GM18502 (cell line): Measurements from ENCODE around the gene SMYD5.

Experiments
- ATAC-seq: cut with Tn5 transposase; IDR thresholded peaks from one replicate; pipeline ENCODE4 v1.9.1; 2021; ENCODE audit warnings: mild to moderate bottlenecking; ENCODE audit not compliant: unreplicated experiment, poor library complexity

The SMYD5 gene

GRCh38 chr2:73235315-73236028 is 21.4 kb downstream of the SMYD5 start:
- ATAC-seq = no peak

DNA sequence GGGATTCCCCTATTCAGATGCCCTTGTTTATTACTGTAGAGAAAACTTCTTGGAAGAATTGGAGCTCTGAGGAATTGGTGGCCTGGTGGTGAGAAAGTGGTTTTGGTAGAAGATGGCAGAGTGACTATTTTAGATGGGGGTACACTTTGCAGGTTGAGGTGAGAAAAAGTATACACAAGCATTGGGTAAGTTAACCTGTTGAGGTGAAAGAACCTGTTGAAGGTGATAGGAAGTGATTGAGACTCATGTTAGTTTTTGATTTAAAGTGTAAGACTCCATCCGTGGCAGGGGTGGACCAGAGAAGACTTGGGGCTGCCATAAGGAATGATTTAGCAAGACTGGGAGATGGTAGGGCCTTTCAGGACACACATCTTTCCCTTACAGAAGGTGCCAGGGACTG is 23.1 kb downstream of the SMYD5 start:
- no peak for ATAC-seq

DNA sequence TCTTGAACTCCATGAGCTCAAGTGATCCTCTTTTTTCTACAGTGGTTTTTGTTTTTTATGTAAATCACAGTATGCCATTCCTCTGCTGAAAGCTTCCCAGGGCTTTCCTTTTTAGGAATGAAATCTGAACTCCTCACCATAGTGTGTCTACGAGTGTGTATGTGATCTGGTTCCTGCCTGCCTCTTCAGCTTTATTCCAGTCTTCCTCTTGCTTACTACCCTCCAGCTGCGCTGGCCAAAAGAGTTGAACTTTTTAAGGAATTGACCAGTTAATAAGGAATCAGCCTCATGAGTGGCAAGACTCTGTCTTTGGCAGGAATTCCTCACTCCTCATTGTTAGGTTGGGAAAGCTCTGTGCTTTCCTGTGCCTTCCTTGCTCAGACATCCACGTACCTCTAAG is 24.1 kb downstream of the SMYD5 start:
- no peak for ATAC-seq

- ATAC-seq = no peak
These were observed 24.9 kb downstream of the SMYD5 start for GRCh38 chr2:73238976-73239375.

DNA sequence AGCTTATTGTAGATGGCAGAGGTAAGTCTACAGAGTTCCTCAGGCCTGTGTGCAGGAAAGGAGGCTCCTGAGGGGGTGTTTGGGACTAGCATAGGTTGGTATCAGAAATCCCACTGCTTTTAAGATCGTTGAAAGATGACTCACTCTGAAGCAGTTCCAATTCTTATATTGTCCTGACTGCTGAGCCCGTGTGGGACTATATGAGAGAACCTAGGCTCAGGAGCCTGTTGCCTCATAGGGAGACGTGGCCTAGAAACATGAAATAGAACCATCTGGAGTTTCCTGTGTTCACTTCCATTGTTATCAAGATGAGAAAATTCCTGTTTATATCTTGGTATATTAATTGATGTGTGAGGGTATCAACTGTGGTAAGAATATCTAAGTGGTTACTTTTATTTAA is 25.7 kb downstream of the SMYD5 start:
- no peak for ATAC-seq

GRCh38 chr2:73243884-73244570 is 30.0 kb downstream of the SMYD5 start:
- no peak for ATAC-seq

DNA sequence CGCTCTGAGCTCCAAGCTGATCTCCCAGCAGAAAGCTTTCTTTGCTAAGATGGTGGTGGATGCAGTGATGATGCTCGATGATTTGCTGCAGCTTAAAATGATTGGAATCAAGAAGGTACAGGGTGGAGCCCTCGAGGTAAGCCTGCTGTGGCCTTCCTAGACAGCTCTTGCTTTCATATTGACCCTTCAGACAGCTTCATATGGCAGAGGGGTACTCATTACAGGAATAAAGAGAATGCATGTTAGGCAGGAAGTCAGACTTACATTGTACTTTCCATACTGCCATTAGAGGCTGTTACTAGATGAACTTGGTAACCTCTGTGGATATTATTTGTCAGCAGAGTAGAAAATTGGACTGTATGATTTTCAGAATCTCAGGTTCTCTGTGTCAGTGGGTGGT is 30.5 kb downstream of the SMYD5 start:
- ATAC-seq = no peak

DNA sequence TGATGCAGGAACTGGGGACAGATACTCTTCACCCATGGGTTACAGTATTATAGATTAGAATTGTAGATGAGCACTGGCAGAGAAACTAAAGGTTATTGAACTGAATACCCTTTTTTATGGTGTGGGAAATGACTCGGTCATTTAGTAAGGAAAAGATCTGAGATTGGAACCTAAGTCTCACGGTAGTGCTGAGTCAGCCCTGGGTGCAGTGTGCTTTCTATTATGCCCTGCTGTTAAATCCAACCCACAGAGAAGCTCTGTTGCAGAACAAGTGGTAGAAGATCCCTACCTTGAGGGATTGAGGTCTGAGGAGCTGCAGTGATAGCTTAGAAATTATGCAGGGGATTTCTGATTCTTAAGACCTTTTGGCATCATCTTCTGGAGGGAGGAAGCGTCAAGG is 32.8 kb downstream of the SMYD5 start:
- ATAC-seq = no peak

DNA sequence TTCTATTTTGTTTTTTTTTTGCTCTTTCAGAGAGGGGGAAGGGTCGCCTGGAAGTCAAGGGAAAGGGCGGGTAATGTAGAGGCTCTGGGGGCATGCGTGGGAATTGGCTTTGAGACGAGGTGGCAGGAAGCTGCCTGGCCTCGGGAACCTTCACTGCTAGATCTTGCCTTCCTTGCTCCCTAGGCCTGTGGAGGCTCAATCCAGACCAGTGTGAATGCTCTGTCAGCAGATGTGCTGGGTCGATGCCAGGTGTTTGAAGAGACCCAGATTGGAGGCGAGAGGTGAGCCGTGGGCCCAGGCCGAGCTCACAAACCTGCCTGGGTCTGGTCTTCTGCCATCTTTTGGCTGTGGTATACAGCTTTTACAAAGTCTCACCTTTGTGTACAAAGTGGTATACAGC is 35.6 kb downstream of the SMYD5 start:
- ATAC-seq = no peak

- ATAC-seq = no peak
These were observed 37.1 kb downstream of the SMYD5 start for GRCh38 chr2:73250872-73251846.

DNA sequence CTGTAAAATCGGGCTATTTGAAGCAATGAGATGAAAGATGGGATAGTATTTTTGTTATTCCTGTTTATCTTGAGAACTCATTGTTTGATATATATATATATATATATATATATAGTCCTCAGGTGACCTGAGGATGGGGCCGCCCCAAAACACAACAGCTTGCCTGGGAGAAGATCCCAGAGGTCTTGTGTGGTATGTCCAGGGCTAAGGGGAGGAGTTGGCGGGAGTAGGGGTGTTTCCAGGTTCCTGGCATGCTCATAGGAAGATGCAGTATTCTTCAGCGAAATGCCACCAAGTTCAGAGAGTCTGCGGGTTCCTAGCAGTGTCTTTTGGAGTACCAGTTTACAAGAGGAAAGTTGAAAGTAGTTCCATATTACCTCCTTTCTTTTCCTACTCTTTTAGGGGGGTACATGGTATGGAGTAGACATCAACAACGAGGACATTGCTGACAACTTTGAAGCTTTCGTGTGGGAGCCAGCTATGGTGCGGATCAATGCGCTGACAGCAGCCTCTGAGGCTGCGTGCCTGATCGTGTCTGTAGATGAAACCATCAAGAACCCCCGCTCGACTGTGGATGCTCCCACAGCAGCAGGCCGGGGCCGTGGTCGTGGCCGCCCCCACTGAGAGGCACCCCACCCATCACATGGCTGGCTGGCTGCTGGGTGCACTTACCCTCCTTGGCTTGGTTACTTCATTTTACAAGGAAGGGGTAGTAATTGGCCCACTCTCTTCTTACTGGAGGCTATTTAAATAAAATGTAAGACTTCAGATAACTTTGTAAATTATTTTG is 38.4 kb downstream of the SMYD5 start:
- no peak for ATAC-seq

DNA sequence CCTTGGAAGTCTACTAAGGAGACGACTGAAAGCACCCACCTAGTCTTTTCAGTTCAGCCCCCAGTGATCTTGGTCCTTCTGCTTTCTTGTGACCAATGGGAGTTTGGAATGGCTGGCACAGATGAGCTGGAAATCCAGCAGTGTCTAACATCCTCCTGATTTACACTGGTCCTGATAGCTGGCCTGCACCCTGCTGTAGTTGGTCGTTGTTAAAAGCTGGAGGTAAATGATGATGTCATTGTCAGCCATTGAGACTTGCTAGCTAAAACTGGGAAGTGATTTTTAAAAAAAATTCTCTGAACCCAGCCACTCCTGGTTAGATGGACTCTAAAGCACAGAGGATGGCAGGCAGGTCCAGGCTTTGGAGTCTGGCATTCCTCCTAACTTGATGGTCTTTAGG is 39.4 kb downstream of the SMYD5 start:
- no peak for ATAC-seq

DNA sequence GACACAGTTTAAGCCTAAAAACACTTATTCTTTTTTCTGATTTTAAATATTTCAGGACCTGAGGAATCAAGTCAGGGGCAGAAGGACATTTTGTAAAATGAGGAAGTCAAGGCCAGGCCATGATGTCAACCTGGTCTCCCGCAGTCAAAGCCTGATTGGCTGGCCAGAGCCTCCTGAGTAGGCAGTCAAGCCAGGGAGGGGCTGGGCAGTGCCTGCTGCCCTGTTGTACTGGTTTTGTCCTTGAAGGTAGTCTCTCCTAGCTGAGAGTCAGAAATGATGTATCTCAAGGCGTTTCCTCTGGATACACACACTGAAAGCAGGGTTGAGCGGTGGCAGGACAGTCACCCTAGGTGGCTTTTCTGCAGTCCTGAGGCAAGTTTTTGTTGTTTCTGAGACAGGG is 39.9 kb downstream of the SMYD5 start:
- ATAC-seq = no peak

GRCh38 chr2:73254343-73255006 is 40.4 kb downstream of the SMYD5 start:
- ATAC-seq = no peak

GRCh38 chr2:73255007-73255644 is 41.1 kb downstream of the SMYD5 start:
- no peak for ATAC-seq

DNA sequence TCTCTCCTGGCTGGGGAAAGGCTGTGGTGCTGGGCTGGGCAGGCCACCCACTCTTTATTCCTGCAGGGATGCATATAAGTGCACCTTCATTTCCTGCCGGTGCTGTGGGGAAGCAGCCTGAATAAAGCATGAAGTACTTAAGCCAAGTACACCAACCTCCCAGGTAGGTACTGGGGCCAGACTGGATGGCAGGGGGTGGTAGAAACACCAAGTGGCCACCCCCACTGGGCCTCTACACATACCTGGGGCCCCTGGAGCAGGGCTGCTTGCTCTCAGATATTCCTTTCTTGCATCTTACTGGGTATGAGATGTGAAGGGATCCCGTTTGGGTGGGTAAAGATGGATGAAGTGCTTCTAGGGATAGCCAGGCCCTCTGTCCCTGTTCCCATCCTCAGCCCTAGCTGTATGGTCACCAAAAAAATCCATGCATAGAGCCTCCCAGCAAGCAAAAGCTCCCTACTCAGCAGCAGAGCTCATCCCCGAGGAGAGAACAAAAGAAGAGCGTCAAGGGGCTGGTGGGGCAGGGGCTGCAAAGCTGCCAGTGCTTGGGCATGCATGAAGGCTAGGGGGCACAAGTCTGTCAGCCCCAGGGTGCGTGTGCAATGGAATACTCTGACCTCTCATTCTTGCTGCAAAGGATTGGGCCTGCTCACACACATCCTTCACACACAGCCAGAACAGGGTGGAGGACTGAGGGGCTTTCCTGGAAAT is 42.0 kb downstream of the SMYD5 start:
- ATAC-seq = no peak

GRCh38 chr2:73256618-73256922 is 42.5 kb downstream of the SMYD5 start:
- no peak for ATAC-seq

DNA sequence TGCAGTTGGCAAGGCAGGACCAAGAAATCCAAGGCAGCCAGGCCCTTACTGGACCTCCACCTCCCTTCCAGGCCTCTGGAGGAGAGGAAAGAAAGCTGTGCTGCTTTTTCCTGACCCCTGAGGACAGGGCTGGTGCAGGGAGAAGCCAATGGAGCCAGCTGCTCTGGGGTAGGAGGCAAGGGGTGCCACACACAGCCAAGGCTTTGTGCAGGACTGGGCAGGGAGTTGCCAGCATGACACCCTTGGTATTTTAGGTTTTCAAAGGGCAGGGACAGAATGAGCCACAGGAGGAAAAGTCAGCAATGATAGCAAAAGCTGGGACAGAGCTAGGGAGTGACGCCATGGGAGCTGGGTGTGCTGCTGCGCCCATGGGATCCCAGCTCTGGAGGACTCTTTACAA is 43.0 kb downstream of the SMYD5 start:
- no peak for ATAC-seq
